Measurements from ENCODE around the gene NKAIN2.
"Not testable (repeated sequence)": the region's sequence is repeated elsewhere in the genome, so short reads cannot be mapped to it uniquely, and the experiment has no call there.

NKAIN2 gene

GRCh38 chr6:124446961-124447360 lies 643.3 kb downstream of the NKAIN2 start:
- DNase-seq: no peak
- H3K4me1 ChIP-seq: no peaks in the 10 kb centered on the region
- TF ChIP-seq, protein P1, sequence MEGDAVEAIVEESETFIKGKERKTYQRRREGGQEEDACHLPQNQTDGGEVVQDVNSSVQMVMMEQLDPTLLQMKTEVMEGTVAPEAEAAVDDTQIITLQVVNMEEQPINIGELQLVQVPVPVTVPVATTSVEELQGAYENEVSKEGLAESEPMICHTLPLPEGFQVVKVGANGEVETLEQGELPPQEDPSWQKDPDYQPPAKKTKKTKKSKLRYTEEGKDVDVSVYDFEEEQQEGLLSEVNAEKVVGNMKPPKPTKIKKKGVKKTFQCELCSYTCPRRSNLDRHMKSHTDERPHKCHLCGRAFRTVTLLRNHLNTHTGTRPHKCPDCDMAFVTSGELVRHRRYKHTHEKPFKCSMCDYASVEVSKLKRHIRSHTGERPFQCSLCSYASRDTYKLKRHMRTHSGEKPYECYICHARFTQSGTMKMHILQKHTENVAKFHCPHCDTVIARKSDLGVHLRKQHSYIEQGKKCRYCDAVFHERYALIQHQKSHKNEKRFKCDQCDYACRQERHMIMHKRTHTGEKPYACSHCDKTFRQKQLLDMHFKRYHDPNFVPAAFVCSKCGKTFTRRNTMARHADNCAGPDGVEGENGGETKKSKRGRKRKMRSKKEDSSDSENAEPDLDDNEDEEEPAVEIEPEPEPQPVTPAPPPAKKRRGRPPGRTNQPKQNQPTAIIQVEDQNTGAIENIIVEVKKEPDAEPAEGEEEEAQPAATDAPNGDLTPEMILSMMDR (IDR thresholded peaks at IDR 0.05): no peak
- H3K36me3 ChIP-seq: no peaks in the 10 kb centered on the region
- H3K27me3 ChIP-seq: no peaks in the 10 kb centered on the region
- no peak overlapping the region for H3K27ac ChIP-seq
- no peaks in the 10 kb centered on the region for H3K9me3 ChIP-seq
- intact Hi-C loops (cut with DNase I; ENCODE audit: low total_unique reads): no loop called here
- no peak overlapping the region for H3K4me3 ChIP-seq

DNA sequence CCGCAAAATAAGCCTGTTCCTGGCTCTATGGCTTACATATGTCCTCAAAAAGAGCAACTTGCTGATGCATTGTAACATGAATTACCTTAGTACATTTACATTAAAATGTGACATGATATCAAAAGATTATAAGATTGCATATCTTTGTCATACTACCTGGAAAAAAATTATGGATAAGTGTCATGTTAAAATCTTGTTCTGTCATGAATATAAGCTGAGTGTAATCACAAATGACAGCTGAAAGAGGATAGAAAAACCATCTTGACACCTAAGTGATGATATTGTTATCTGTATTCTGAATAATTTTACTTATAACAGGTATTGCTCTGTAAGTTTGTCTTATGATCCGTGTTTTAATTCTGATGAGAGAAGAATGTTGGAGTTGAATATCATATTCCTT lies 655.6 kb downstream of the NKAIN2 start:
- Histone ChIP-seq H3K36me3 (no peaks in the 10 kb centered on the region), H3K4me1 (no peaks in the 10 kb centered on the region)
- intact Hi-C loops (cut with DNase I; ENCODE audit: low total_unique reads): no loop called here

DNA sequence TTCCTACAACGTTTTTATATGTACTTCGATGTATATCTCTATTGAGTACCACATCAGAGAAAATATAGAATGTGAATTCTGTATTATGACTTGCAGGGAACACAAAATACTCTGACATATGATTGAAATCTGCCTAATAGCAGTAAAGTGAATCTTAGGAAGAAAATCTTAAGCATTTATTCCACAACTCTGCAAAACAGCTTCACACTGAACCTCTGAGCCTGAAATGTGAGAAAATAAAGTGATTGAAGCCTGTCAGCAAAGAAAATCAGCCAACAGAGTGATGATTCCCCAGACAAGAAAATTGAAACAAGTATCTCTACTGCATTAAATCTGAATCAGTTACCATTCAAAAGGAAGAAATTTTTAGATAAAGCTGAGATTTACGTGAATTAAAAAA lies 659.1 kb downstream of the NKAIN2 start:
- Histone ChIP-seq H3K9me3 (peaks cover 0 to 4% (median 0%) of the 10 kb centered on the region in 3 donors), H3K27me3 (no peaks in the 10 kb centered on the region), H3K36me3 (no peaks in the 10 kb centered on the region), H3K27ac (no peak overlapping the region), H3K4me3 (no peak overlapping the region), H3K4me1 (no peaks in the 10 kb centered on the region)
- DNase-seq: no peak
- TF ChIP-seq, protein P1 (IDR thresholded peaks at IDR 0.05): no peak
- intact Hi-C loops (cut with DNase I; ENCODE audit: low total_unique reads): no loop called here

More for the DNA sequence above, 655.6 kb downstream of the NKAIN2 start:
- Histone ChIP-seq H3K9me3 (no peaks in the 10 kb centered on the region), H3K4me3 (no peak overlapping the region), H3K27ac (no peak overlapping the region), H3K27me3 (no peaks in the 10 kb centered on the region)
- TF ChIP-seq, protein P1 (IDR thresholded peaks at IDR 0.05): no peak
- no peak for DNase-seq

DNA sequence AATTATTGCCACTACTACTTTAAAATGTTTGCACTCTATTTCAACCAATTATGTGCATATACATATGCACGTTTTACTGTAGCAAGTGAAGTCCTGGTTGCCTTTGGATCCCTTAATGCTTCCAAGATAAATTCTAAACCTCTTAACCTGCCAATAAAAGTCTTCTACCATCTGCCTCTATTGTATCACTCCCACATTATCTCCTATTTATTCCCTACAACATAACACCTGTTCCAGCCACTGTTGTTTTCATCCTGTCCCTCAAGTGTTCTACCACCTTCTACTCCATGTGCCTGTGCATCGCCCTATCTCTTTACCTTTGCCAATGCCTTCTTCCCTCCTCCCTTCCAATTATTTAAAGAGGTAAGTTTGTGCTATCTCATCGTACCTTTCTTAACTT lies 659.6 kb downstream of the NKAIN2 start:
- DNase-seq: no peak
- Histone ChIP-seq H3K4me3 (no peak overlapping the region), H3K4me1 (no peaks in the 10 kb centered on the region), H3K27me3 (no peaks in the 10 kb centered on the region), H3K36me3 (no peaks in the 10 kb centered on the region), H3K27ac (no peak overlapping the region), H3K9me3 (peaks cover 0 to 4% (median 0%) of the 10 kb centered on the region in 3 donors)
- TF ChIP-seq, protein P1 (IDR thresholded peaks at IDR 0.05): no peak
- intact Hi-C loops (cut with DNase I; ENCODE audit: low total_unique reads): no loop called here

DNA sequence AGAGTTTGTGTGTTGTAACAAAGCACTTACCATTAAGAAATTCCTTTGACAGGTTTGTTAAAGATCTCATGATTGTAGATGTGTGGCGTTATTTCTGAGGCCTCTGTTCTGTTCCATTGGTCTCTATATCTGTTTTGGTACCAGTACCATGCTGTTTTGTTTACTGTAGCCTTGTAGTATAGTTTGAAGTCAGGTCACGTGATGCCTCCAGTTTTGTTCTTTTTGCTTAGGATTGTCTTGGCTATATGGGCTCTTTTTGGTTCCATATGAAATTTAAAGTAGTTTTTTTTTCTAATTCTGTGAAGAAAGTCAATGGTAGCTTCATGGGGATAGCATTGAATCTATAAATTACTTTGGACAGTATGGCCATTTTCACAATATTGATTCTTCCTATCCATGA lies 660.9 kb downstream of the NKAIN2 start:
- intact Hi-C loops (cut with DNase I; ENCODE audit: low total_unique reads); H3K4me3 ChIP-seq: not testable (repeated sequence)

GRCh38 chr6:124466949-124467348 lies 663.3 kb downstream of the NKAIN2 start:
- Histone ChIP-seq H3K4me1 (no peaks in the 10 kb centered on the region), H3K9me3 (peaks cover 0 to 4% (median 0%) of the 10 kb centered on the region in 3 donors), H3K27me3 (no peaks in the 10 kb centered on the region), H3K4me3 (no peak overlapping the region), H3K36me3 (no peaks in the 10 kb centered on the region), H3K27ac (no peak overlapping the region)
- TF ChIP-seq, protein P1 (IDR thresholded peaks at IDR 0.05): no peak
- intact Hi-C loops (cut with DNase I; ENCODE audit: low total_unique reads): no loop called here
- DNase-seq: no peak

More for the DNA sequence above, 660.9 kb downstream of the NKAIN2 start:
- H3K36me3 ChIP-seq, DNase-seq, H3K9me3 ChIP-seq, H3K27me3 ChIP-seq, H3K4me1 ChIP-seq, H3K27ac ChIP-seq: not testable (repeated sequence)

All from tibial artery (tissue), 4 donors.